ENCODE results near the gene IL22RA2. TPM values are rescaled to one million over a fixed set of nuclear protein-coding genes. Genes with fewer than 3 reads are reported as not detected.
"Not testable (repeated sequence)": the region's sequence is repeated elsewhere in the genome, so short reads cannot be mapped to it uniquely, and the experiment has no call there.

IL22RA2 gene
- total and polyA plus RNA-seq, 2 of the 13 experiments (the other 11 are each of a cell fraction or from before 2014, with no cell fraction given) = not detected

DNA sequence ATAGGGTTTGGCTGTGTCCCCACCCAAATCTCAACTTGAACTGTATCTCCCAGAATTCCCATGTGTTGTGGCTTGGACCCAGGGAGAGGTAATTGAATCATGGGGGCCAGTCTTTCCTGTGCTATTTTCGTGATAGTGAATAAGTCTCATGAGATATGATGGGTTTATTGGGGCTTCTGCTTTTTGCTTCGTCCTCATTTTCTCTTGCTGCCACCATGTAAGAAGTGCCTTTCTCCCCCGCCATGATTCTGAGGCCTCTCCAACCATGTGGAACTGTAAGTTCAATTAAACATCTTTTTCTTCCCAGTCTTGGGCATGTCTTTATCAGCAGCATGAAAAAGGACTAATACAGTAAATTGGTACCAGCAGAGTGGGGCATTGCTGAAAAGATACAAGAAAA lies 34.0 kb upstream of the IL22RA2 start:
- FAIRE-seq; CTCF ChIA-PET (ENCODE audit: low intra/inter-chr PET ratio, low total read pairs); BruUV-seq (replicated peaks); ATAC-seq; DNase-seq (ENCODE audit: low spot score); H4K20me1 ChIP-seq (ENCODE audit: insufficient read depth, low read length); H3K27me3 ChIP-seq (ENCODE audit: control insufficient read depth in 1 of 2, insufficient read depth in 2 of 2, low read length in 2 of 2); H3K4me2 ChIP-seq (ENCODE audit: low read depth, low read length); H3K9ac ChIP-seq (ENCODE audit: insufficient read depth, low read depth, low read length); H3K4me3 ChIP-seq (replicated peaks in 1 of 3; ENCODE audit: insufficient read depth in 1 of 3, low read depth in 2 of 3, low read length in 3 of 3); H2AFZ ChIP-seq (ENCODE audit: low read length); H3K27ac ChIP-seq (ENCODE audit: extremely low read length, insufficient read depth, low read length); intact Hi-C loops (cut with micrococcal nuclease; ENCODE audit: unreplicated experiment); in situ Hi-C loops (cut with HindIII; ENCODE audit: extremely low pct_ligation_motif_present, low pct_unique_long_range_greater_than_20kb); POLR2A ChIA-PET: not testable (repeated sequence)
- H3K4me1 ChIP-seq (ENCODE audit: insufficient read depth, low read length) = peaks cover 27% of the 10 kb centered on the region
- WGBS (ENCODE audit: low lambda C conversion rate) = 98% methylated on average over 3 of the region's 3 CpGs
- H3K79me2 ChIP-seq (ENCODE audit: insufficient read depth, low read length) = peaks cover 57% of the 10 kb centered on the region
- peaks cover 13 to 56% of the 10 kb centered on the region in 2 experiments for H3K36me3 ChIP-seq (replicated peaks in 1 of 2; ENCODE audit: control insufficient read depth in 1 of 2, insufficient read depth in 2 of 2, low read length in 2 of 2)
- peaks cover 20% of the 10 kb centered on the region for H3K9me3 ChIP-seq (ENCODE audit: low read length)

DNA sequence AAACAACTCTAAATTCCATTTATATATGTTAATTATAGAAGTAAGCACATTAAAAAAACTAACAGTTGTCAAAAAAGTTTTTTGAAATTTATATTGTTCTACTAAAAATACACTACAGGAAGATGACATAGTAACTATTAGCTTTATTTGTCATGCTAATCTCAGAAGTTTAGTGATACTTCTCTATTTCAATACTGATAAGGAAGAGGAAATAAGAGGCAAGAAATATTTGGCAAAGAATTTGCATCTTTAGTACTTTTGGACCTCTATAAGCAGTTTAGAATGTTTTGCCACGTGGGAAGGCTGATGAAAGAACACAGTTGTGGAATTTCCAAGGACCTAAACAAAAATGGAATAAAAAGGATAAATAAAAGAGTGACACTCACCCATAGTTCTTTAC lies 33.1 kb upstream of the IL22RA2 start:
- H4K20me1 ChIP-seq (ENCODE audit: insufficient read depth, low read length) = no peaks in the 10 kb centered on the region
- H3K4me1 ChIP-seq (ENCODE audit: insufficient read depth, low read length) = peaks cover 25% of the 10 kb centered on the region
- TF ChIP-seq TSC22D2 (CRISPR knock-in tag; IDR thresholded peaks at IDR 0.05; ENCODE audit: borderline replicate concordance) (no peak), ZNF609 (CRISPR knock-in tag; IDR thresholded peaks at IDR 0.05; ENCODE audit: borderline replicate concordance) (no peak), PHF20 (CRISPR knock-in tag; IDR thresholded peaks at IDR 0.05) (no peak), ZNF24 (IDR thresholded peaks at IDR 0.05) (no peak), RBM39 (IDR thresholded peaks at IDR 0.05; ENCODE audit: low read depth, low read length, poor library complexity, severe bottlenecking) (no peak), ZNF891 (CRISPR knock-in tag; IDR thresholded peaks at IDR 0.05) (no peak), FOXK2 (IDR thresholded peaks at IDR 0.05) (no peak), KLF6 (CRISPR knock-in tag; IDR thresholded peaks at IDR 0.05) (no peak), ZNF205 (CRISPR knock-in tag; IDR thresholded peaks at IDR 0.05) (no peak), FOXC1 (CRISPR knock-in tag; IDR thresholded peaks at IDR 0.05; ENCODE audit: borderline replicate concordance) (no peak), REL (CRISPR knock-in tag; conservative IDR thresholded peaks at IDR 0.05) (no peak), ZBTB21 (CRISPR knock-in tag; IDR thresholded peaks at IDR 0.05) (no peak), ZNF180 (CRISPR knock-in tag; IDR thresholded peaks at IDR 0.05; ENCODE audit: borderline replicate concordance, low read depth) (no peak)
- TF ChIP-seq, protein P1, sequence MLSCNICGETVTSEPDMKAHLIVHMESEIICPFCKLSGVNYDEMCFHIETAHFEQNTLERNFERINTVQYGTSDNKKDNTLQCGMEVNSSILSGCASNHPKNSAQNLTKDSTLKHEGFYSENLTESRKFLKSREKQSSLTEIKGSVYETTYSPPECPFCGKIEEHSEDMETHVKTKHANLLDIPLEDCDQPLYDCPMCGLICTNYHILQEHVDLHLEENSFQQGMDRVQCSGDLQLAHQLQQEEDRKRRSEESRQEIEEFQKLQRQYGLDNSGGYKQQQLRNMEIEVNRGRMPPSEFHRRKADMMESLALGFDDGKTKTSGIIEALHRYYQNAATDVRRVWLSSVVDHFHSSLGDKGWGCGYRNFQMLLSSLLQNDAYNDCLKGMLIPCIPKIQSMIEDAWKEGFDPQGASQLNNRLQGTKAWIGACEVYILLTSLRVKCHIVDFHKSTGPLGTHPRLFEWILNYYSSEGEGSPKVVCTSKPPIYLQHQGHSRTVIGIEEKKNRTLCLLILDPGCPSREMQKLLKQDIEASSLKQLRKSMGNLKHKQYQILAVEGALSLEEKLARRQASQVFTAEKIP (CRISPR knock-in tag; IDR thresholded peaks at IDR 0.05; ENCODE audit: borderline replicate concordance) = no peak
- no peaks in the 10 kb centered on the region for H3K27me3 ChIP-seq (ENCODE audit: control insufficient read depth in 1 of 2, insufficient read depth in 2 of 2, low read length in 2 of 2)
- intact Hi-C loops (cut with micrococcal nuclease; ENCODE audit: unreplicated experiment) = no loop called here
- H3K4me2 ChIP-seq (ENCODE audit: low read depth, low read length) = no peak overlapping the region
- no peak overlapping the region for H3K27ac ChIP-seq (ENCODE audit: extremely low read length, insufficient read depth, low read length)
- in situ Hi-C loops (cut with HindIII; ENCODE audit: extremely low pct_ligation_motif_present, low pct_unique_long_range_greater_than_20kb) = no loop called here
- BruUV-seq (replicated peaks) = no TSS peak
- peaks cover 49% of the 10 kb centered on the region for H3K79me2 ChIP-seq (ENCODE audit: insufficient read depth, low read length)
- ChIA-PET CTCF (ENCODE audit: low intra/inter-chr PET ratio, low total read pairs) (no interaction called here), POLR2A (no interaction called here)
- H3K4me3 ChIP-seq (replicated peaks in 1 of 3; ENCODE audit: insufficient read depth in 1 of 3, low read depth in 2 of 3, low read length in 3 of 3) = no peak overlapping the region
- no peak overlapping the region for H2AFZ ChIP-seq (ENCODE audit: low read length)
- 92% methylated on average over 1 of the region's 1 CpG for WGBS (ENCODE audit: low lambda C conversion rate)
- peaks cover 16 to 61% of the 10 kb centered on the region in 2 experiments for H3K36me3 ChIP-seq (replicated peaks in 1 of 2; ENCODE audit: control insufficient read depth in 1 of 2, insufficient read depth in 2 of 2, low read length in 2 of 2)
- ATAC-seq (no peak), FAIRE-seq (no peak), DNase-seq (ENCODE audit: low spot score) (no peak)
- H3K9me3 ChIP-seq (ENCODE audit: low read length) = peaks cover 20% of the 10 kb centered on the region
- no peak overlapping the region for H3K9ac ChIP-seq (ENCODE audit: insufficient read depth, low read depth, low read length)

Measured in HepG2 (cell line).